GF-D8 (cell line): Measurements from ENCODE around the gene VWF.
A peak's percentile ranks its signal among the peaks of the same experiment; 100 is the strongest.
"Not testable (repeated sequence)": the region's sequence is repeated elsewhere in the genome, so short reads cannot be mapped to it uniquely, and the experiment has no call there.

Experiments
- DNase-seq: peaks from one replicate; lab custom pipeline; 2025; lab: John Stamatoyannopoulos, UW

Gene VWF

DNA sequence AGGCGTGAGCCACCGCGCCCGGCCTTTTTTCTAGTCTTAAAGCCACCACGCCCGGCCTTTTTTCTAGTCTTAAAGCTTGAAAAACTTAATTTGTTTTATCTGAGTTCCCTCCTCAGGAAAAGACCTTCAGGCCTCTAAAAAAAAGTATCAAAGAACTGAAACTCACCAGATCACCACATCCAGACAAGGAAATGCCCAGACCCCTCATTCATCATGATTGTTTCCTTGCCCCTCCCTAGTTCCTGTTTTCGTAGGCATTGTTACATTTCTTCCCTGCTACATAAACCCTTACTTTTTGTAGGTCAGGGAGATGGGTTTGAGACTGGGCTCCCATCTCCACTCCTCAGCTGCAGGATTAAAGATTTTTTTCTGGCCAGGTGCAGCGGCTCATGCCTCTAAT is 21.1 kb upstream of the VWF start:
- DNase-seq, result no peak

DNA sequence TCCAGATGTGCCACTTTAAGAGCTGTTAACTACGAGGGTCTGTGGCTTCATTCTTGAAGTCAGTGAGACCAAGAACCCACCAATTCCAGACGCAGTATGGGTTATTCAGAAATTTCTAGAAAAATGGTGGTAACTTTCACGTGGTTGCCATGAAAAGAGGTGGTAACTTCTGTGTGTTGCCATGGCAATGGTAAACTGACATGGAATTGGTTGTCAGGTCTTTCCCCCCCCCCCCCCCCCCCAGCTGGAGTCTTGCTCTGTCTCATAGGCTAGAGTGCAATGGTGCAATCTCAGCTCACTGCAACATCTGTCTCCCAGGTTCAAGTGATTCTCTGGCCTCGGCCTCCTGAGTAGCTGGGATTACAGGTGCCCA is 18.8 kb upstream of the VWF start:
- DNase-seq, result no peak

DNA sequence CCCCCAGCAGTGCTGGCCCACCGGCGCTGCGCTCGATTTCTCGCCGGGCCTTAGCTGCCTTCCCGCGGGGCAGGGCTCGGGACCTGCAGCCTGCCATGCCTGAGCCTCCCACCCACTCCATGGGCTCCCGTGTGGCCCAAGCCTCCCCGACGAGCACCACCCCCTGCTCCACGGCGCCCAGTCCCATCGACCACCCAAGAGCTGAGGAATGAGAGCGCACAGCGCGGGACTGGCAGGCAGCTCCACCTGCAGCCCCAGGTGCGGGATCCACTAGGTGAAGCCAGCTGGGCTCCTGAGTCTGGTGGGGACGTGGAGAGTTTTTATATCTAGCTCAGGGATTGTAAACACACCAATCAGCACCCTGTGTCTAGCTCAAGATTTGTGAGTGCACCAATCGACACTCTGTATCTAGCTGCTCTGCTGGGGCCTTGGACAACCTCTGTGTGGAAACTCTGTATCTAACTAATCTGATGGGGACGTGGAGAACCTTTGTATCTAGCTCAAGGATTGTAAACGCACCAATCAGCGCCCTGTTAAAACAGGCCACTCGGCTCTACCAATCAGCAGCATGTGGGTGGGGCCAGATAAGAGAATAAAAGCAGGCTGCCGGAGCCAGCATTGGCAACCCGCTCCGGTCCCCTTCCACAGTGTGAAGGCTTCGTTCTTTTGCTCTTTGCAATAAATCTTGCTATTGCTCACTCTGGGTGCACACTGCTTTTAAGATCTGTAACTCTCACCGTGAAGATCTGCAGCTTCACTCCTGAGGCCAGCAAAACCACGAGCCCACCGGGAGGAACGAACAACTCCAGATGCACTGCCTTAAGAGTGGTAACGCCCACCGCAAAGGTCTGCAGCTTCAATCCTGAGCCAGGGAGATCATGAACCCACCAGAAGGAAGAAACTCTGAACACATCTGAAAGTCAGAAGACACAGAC is 18.2 kb upstream of the VWF start:
- not testable (repeated sequence) for DNase-seq

DNA sequence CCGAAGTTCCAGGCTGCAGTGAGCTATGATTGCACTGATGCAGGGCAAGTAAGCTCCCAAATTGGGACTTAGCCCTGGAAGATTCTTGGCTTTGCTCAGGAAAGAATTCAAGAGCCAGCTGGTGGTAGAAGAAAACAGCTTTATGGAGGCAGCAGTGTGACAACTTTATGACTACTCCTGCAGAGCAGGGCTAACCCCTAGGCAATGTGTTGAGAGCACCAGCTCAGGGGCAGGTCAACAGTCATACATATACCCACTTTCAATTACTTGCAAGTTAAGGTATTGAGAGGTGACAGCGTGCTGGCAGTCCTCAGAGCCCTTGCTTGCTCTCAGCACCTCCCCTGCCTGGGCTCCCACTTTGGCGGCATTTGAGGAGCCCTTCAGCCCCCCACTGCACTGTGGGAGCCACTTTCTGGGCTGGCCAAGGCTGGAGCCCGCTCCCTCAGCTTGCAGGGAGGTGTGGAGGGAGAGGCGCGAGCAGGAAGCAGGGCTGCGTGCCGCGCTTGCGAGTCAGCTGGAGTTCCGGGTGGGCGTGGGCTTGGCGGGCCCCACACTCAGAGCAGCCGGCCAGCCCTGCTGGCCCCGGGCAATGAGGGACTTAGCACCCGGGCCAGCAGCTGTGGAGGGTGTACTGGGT is 17.4 kb upstream of the VWF start:
- not testable (repeated sequence) for DNase-seq

DNA sequence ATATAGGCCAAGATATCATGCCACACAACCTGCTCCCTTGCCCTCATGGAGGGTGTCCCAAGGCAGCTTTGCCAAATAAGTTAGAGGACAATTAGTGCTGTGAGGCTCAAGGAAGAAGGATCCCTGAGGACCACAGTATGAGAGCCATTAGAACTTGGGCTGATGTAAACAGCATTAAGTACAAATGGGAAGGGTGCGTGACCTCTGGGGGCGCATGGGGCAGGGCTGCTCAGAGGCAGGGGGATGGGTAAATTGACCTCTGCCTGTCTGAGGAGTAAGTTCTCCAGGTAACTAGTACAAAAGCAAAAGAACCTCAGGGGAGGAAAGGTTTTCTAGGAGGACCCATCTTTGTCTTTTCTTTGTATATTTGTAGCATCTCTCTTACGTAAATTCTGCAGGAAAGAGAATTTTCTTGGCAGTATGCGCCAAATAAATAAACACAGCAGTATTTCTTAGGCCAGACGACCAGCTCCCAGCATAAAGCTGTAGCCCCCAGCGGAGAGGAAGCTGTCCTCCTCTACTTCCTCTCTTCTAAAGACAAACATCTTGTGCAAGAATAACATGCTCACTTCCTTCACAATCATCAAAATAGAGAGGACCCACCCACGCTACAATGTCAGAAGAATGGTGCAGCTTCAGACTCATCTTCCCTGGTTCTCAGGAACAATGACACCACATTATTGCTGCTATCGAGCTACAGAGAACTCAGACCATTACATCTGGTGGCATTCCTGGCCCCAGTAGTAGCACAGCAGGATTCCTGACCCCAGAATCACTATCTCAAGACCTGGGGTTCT is 16.4 kb upstream of the VWF start:
- DNase-seq, result peak; percentile 36

DNA sequence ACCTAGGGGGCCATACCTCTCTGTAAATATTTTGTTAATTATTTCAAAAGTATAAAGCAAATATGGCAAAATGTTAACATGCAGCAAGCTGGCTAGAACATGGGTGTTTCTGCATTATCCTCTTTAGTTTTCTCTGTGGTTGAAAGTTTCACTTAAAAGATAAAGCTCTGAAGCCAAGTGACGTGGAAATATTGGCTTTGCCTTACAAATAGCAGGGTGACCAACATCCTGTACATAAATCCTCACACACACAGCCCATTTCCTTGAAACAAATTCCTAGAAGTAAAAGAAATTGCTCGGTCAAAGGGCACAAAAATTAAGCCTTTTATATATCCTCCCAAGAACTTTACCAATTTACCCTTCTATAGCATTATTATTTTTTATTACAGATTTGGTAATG is 10.6 kb upstream of the VWF start:
- DNase-seq, result no peak

DNA sequence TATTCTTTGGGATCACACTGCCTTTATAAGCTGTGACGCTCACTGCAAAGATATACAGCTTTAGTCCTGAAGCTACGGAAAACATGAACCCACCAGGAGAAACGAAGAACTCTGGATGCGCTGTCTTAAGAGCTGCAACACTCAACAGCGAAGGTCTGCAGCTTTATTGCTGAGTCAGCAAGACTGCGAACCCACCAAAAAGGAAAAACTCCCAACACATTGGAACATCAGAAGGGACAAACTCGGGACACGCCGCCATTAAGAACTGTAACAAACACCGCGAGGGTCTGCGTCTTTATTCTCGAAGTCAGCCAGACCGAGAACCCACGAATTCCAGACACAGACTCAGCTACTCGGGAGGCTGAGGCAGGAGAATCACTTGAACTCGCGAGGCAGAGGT is 9.2 kb upstream of the VWF start:
- DNase-seq, result no peak

DNA sequence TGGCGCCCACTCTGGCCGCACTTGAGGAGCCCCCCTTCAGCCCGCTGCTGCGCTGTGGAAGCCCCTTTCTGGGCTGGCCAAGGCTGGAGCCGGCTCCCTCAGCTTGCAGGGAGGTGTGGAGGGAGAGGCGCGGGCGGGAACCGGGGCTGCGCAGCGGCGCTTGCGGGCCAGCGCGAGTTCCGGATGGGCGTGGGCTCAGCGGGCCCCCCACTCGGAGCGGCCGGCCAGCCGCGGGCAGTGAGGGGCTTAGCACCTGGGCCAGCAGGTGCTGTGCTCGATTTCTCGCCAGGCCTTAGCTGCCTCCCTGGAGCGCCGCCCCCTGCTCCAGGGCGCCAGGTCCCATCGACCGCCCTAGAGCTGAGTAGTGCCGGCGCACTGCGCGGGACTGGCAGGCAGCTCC is 8.0 kb upstream of the VWF start:
- no peak for DNase-seq

DNA sequence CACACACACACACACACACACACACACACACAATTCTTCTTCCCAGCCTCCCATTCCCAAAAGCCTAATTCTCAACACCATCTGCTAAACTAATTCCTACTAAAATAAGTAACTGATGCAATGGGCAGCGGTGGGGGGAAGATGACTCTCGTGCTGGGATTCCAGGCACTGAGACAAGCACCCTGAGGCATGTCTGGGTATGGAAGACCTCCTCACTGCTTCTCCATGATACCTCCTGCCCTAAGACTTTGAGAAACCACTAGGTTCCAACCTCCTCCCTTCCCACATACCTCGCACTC is 789 bp upstream of the VWF start:
- DNase-seq, result no peak

DNA sequence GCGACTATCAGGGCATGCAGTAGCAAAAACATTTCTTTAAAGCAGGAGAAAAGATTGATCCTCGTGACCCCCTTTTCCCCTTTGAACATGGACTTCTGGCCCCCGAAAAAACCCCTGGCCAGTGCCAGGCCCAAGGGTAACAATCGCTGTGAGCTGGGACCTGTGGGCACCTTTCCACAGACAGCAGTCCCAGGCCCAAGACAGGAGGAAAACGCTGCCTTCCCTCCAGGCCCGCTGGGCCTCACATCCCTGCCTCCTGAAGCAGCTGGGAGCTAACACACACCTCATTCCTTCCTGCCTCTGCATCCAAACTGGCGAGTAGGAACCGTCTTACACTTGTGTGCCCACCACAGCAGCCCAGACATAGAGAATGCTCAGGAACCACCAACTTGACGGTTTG is 1.2 kb downstream of the VWF start:
- DNase-seq, result no peak

DNA sequence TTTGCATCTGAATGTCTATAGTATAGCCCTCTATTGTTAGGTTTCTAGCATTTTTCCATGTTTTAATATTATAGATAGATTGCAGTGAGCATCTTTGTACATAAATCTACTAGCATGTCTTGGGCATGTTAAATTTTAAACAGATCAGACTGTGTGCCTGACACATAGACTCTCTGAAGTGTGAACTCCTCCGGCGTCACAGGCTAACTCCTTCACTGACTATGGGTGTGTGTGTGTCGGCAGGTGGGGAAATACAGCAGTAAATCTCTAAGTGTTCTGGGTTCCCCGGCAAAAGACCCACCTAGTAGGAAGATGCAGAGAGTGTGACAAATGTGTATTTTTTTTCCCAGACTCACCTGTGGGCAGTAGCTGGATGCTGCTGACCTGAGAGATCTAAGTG is 2.3 kb downstream of the VWF start:
- no peak for DNase-seq

DNA sequence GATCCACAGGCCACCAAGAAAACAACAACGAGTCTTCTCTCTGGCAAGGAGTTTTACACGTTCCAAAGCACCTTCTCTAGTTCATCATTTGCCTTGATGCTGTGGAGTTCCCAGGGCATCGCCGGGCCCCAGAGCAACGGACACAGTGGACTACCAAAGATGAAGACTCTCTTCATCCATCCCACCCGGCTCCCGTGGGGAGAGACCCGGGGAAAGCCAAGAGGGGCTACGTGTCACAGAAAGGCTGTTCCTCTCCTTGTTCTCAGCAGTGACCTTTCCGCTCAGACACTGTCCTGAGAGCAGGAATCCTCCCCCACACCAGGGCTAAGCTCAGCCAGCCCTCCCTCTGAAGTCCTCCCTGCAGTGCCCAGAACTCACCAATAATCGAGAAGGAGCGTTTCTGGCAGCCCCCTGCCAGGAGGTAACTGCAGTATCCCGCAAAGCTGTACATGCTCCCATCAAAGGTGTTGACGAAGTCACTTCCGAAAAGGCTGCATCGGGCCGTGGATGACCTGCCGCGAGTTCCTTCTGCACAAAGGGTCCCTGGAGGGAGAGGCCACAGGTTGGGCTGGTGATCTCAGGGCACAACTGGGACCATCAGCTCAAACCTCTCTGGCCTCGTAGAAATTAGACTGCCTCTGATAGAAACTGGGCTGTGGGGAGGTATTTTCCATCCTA is 3.5 kb downstream of the VWF start:
- DNase-seq, result no peak

DNA sequence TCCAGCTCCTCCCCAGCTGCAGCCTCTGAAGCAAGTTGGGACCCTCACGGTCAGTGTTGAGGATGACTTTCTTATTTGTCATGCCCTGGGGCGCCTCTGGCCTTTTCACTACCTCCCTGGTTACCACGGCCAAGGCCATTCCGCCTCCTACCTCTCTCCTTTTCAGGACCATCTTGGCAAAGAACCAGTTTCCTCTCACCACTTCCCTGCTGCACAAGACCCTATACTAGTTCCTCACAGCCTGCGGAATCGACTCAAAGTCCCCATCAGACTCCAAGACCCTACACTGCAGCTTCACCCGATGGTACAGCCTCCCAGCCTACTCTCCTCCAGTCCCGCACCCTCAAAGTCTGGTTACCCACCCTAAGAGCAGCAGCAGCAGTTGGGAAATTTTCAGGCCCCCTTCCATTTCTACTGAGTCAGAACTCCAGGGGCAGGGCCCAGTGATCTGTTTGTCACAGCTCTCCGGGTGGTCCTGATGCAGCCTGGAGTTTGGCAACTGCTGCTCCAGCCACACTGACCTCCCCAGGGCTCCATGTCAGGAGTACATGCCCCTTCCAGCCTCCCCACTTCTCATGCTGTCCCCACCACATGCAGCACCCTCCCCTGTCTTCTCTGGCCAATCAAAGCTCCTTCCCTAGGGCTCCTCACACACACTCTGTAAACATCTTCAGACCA is 5.4 kb downstream of the VWF start:
- DNase-seq, result no peak

DNA sequence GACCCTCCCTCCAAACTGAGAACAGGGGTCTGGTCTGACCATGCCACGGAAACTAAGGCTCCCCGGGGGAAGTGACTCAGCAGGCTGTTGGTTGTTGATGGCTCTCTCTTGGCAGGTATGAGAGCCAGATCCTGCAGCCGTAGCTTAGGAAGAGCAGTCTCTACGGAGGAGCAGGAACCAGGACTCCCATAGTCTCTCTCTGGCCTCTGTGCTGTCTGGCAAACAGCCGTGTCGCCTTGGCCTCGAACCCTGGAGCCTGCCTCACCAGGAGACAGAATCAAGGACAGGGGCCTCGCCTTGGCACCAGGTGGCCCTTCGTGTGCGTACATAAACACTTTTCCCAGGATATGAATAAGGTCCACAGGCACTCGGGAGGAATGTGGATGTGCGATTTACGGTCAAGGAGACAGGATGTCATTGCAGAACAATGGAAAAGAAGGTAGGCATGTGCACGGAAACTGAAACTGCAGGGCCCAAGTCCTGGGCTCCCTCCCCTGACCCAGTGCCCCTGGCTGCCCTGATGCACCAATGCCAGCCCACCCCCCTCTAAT is 7.9 kb downstream of the VWF start:
- no peak for DNase-seq

DNA sequence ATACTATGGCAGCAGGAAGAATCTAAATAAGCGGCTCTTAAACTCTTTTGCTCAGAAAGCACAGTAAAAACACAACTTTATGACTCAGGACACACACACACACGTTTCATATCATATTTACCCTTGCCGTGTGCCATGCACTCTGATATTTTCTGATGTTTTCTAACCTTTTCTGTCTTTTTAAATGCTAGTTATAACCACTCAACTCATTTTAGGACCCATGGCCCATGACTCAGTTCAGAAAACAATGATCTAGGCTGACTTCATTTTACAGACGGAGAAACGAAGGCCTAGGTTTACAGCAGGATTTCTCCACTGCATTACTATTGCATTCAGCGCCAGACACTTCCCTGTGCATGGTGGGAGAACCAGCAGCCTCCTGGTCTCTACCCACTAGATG is 9.1 kb downstream of the VWF start:
- DNase-seq, result no peak

DNA sequence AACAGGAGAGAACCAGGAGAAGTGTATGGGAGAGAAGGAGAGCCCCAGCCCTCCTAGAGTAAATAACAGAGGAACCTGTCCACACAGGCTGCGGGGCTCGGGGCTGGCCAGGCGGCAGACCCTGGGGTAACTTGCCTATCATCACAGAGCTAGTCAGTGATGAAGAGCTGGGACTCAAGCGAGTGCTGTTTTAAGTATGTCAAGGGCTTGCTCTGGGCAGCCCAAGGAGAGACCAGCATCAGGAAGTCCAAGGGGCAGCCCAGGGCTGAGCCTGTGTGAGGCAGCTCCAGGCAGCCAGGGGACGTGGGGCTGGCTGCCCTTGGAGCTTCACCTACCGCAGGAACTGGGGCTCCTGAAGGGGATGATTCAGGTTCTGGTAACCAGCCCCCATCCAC is 10.0 kb downstream of the VWF start:
- DNase-seq, result no peak

DNA sequence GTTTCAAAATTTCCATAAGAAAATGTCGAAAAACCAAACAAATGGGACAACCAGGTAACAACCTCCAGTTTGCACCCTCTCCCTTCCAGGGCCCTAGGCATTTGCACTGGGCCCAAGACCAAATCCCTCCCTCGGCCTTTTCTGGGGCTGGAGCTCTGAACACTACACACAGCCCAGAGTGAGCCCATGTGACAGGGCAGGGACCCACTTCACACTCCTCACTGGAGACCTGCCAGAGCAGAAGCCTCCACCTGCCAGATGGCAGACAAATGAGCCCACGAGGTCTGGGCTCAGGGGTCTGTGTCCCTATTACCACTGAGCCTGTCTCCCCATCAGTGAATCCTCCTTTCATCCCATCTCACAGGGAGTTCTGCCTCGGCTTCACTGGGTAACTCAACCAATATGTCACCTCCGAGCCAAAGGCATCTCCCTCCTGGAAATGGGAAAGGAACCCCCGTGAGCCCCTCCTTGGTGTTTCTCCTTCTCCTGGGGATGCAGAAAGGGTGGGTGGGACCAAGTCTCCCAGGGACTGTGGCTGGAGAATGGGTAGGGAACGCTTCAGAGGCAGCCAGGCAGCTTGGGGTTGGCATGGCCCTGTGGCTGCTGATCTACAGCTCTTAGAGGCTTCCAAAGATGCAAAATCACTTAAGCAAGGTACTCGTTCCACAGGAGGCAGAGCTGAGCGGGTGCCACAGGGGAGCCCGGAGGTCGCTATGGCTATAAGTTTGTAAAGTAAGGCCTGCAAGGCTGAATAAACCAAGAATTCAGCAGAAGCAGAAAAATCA is 10.6 kb downstream of the VWF start:
- DNase-seq, result no peak

DNA sequence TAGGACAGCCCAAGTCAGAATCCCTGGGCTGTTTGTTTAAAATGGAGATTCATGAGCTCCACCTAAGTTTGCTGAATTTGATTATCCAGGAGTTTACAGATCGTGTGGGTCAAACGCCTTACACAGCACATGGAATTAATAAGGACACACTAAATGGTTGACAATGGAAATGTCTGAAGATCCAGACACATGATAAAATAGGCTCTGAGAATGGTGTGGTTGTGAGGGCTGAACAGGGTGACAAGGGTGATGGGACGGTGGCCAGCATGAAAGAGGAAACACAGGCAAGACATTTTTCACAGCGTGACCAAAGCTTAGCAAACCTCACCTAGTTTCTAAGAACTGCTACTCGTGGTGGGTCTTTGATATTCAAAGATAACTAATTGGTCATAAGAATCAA is 12.5 kb downstream of the VWF start:
- no peak for DNase-seq

DNA sequence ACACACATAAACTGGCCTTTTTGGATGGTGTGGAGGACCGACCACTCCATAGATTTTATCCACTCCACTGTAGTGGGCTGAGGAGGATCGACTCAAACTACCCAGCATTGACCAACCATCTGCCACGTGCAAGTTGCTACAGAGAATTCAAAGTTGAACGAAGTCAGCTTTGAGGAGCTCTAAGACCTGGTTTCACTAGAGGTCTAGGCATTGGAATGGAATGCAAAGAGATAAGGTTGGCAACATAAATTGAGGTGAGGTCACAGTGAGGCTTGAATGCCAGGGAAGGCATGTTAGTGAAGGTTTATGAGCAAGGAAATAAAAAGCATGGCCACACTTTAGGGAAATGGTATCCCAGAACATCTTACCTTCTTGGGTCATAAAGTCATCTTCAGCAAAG is 14.5 kb downstream of the VWF start:
- no peak for DNase-seq

DNA sequence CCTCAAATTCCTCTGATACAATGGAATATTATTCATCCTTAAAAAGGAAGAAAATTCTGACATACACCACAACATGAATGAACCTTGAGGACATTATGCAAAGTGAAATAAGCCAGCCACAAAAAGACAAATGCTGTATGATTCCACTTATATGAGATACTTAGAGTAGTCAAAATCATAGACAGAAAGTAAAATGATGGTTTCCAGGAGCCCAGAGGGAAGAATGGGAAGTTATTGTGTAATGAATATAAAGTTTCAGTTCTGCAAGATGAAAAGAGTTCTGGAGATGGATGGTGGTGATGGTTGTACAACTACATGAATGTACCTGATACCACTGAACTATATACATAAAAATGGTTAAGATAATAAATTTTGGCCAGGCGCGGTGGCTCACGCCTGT is 18.3 kb downstream of the VWF start:
- no peak for DNase-seq

DNA sequence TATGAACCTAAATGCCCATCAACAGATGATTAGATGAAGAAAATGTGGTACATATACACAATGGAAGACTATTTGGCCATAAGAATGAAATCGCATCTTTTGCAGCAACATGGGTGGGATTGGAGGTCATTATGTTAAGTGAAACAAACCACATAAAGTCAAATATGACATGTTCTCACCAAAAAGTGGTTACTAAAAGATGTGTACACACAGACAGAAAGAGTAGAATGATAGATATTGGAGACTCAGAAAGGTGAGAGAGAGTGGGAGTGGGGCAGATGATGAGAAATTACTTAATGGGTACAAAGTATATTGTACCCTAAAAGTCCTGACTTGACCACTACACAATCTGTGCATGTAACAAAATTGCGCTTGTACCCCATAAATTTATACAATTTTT is 19.6 kb downstream of the VWF start:
- no peak for DNase-seq
